ENCODE measurements around the gene CACNA1A. TPM values are rescaled to one million over a fixed set of nuclear protein-coding genes. Genes with fewer than 3 reads are reported as not detected.

Gene CACNA1A
- total and polyA plus RNA-seq, 2 of the 4 experiments (the other 2 are of a cell fraction): 5.9 to 15.0 TPM

GRCh38 chr19:13225085-13225484 is 281.2 kb downstream of the CACNA1A start:
- Histone ChIP-seq H4K8ac (ENCODE audit: low read depth in 2 of 2, low read length in 2 of 2) (no peak overlapping the region), H4K5ac (ENCODE audit: low read depth, low read length) (no peak overlapping the region), H3K56ac (ENCODE audit: extremely low read depth, insufficient read depth, low read length) (no peak overlapping the region), H3K36me3 (ENCODE audit: control insufficient read depth, insufficient read depth, low read length) (peaks cover 2% of the 10 kb centered on the region; the same call in 1 of the 2 replicates), H3K23ac (ENCODE audit: low read depth, low read length) (no peak overlapping the region), H4K91ac (ENCODE audit: insufficient read depth, low read depth, low read length) (no peak overlapping the region), H3K27me3 (ENCODE audit: control insufficient read depth, insufficient read depth, low read length) (peaks cover 14% of the 10 kb centered on the region), H3K4me2 (ENCODE audit: low read depth, low read length) (no peak overlapping the region), H3K9me1 (ENCODE audit: insufficient read depth, low read length) (no peaks in the 10 kb centered on the region), H3K18ac (ENCODE audit: low read depth, low read length) (no peak overlapping the region), H2AK5ac (ENCODE audit: low read depth, low read length) (no peak overlapping the region), H3K79me1 (ENCODE audit: low read depth in 1 of 2, low read length in 2 of 2) (no peaks in the 10 kb centered on the region), H3K4me3 (ENCODE audit: insufficient read depth, low read depth, low read length) (no peak overlapping the region), H4K20me1 (ENCODE audit: insufficient read depth, low read length) (no peaks in the 10 kb centered on the region), H2BK120ac (ENCODE audit: low read depth, low read length) (no peak overlapping the region), H3K27ac (ENCODE audit: insufficient read depth, low read length) (no peak overlapping the region), H2BK15ac (ENCODE audit: low read depth, low read length) (no peak overlapping the region), H2AFZ (replicated peaks; ENCODE audit: low read length, poor library complexity) (no peak overlapping the region), H3K4me1 (ENCODE audit: control insufficient read depth, insufficient read depth, low read length) (no peaks in the 10 kb centered on the region), H2AK9ac (replicated peaks; ENCODE audit: low read depth, low read length, poor library complexity) (no peak overlapping the region), H2BK5ac (ENCODE audit: low read depth, low read length, poor library complexity, severe bottlenecking) (no peak overlapping the region), H3K9ac (ENCODE audit: low read depth, low read length) (no peak overlapping the region), H2BK20ac (ENCODE audit: low read depth, low read length) (no peak overlapping the region), H3K14ac (replicated peaks; ENCODE audit: low read depth, low read length) (no peak overlapping the region), H3K4ac (ENCODE audit: low read depth, low read length) (no peak overlapping the region), H3K9me3 (ENCODE audit: control insufficient read depth, insufficient read depth, low read length) (peaks cover 3% of the 10 kb centered on the region)
- ChIA-PET CTCF (no interaction called here), POLR2A (ENCODE audit: unreplicated experiment) (no interaction called here)
- ATAC-seq (ENCODE audit: low read depth): no peak
- no peak for TF ChIP-seq CEBPB (IDR thresholded peaks at IDR 0.05; ENCODE audit: low read depth, low read length)
- DNase-seq: no peak
- dilution Hi-C loops (cut with HindIII; ENCODE audit: low sequenced_read_pairs, unreplicated experiment): no loop called here
- intact Hi-C loops (cut with micrococcal nuclease): no loop called here
- BruUV-seq (replicated peaks): no TSS peak
- in situ Hi-C loops (cut with MboI; ENCODE audit: low sequenced_read_pairs): no loop called here
- WGBS, 2 experiments (ENCODE audit: extremely low coverage in 2 of 2, insufficient read length in 1 of 2): 60% methylated on average over 3 of the region's 9 CpGs; no CpG with 5 or more reads in 1 of the 2 experiments

Measured in IMR-90 (cell line).